Uterus (tissue), 4 donors: ENCODE results near the gene ADGRL3. TPM values are rescaled to one million over a fixed set of nuclear protein-coding genes. Genes with fewer than 3 reads are reported as not detected.

Experiments
- DNase-seq, 2 donors: peaks; one replicate each; pipeline ENCODE4 v3.0.0-alpha.2; 2019 to 2020
- H3K27ac ChIP-seq, 2 donors: fragments of 200-600 bp; sonication (generic); 1 replicate in 1 of 2; 2 replicates in 1 of 2; pipeline ENCODE4 v1.5.1; 2016 to 2018
- H3K27me3 ChIP-seq, 2 donors: fragments of 200-600 bp; sonication (generic); one replicate each; pipeline ENCODE4 v1.5.1; 2018 to 2019; ENCODE audit warnings: control low read depth in 1 of 2
- H3K36me3 ChIP-seq, 2 donors: fragments of 200-600 bp; sonication (generic); one replicate each; pipeline ENCODE4 v1.5.1; 2019; ENCODE audit warnings: control low read depth in 1 of 2
- H3K4me1 ChIP-seq, 2 donors: fragments of 200-600 bp; sonication (generic); one replicate each; pipeline ENCODE4 v1.5.1; 2018 to 2019; ENCODE audit warnings: control low read depth in 1 of 2
- H3K4me3 ChIP-seq, 2 donors: fragments of 200-600 bp; sonication (generic); 1 replicate in 1 of 2; 2 replicates in 1 of 2; pipeline ENCODE4 v1.5.1; 2018 to 2019; ENCODE audit warnings: mild to moderate bottlenecking in 1 of 2
- H3K9me3 ChIP-seq, 2 donors: fragments of 200-600 bp; sonication (generic); one replicate each; pipeline ENCODE4 v1.5.1; 2019; ENCODE audit warnings: control low read depth in 1 of 2
- CTCF ChIP-seq, 4 experiments: fragments of 200-600 bp in 2 of 4; fragments of 450-650 bp in 2 of 4; sonication (generic) in 2 of 4; IDR thresholded peaks; one replicate each; pipeline ENCODE4 v1.5.1; 2016 to 2019; ENCODE audit warnings: antibody characterized with exemption in 4 of 4, mild to moderate bottlenecking in 2 of 4, moderate library complexity in 1 of 4
- POLR2A ChIP-seq, 2 donors: fragments of 450-650 bp; IDR thresholded peaks; one replicate each; pipeline ENCODE4 v1.6.1; 2016; ENCODE audit warnings: antibody characterized with exemption in 2 of 2, mild to moderate bottlenecking in 1 of 2, moderate library complexity in 1 of 2
- intact Hi-C: fragments of 100-400 bp; cut with DNase I; formaldehyde crosslinking; loops from one replicate; pipeline ENCODE4 v1.15.1; 2023; ENCODE audit warnings: low total_unique reads
- total RNA-seq, 4 donors: library from RNA; depleted of rRNA in 3 of 4; stranded (reverse); fragments of >200 nt in 3 of 4; gene quantifications; one replicate each; pipeline versions ENCODE4 v1.1.0 to v1.2.4, GENCODE V29; 2014 to 2023
- donor health status: DM: yes; HTN: yes; CAD: no.

The ADGRL3 gene
- total RNA-seq, 4 donors from 2014 or later = 31.5 to 411 (median 74.3) TPM

GRCh38 chr4:61896634-61897033 is 696.5 kb downstream of the ADGRL3 start:
- TF ChIP-seq CTCF (IDR thresholded peaks at IDR 0.05) (no peak), POLR2A (IDR thresholded peaks at IDR 0.05) (no peak)
- intact Hi-C loops = no loop called here
- H3K27ac ChIP-seq = no peak overlapping the region
- no peaks in the 10 kb centered on the region for H3K27me3 ChIP-seq
- H3K9me3 ChIP-seq = no peaks in the 10 kb centered on the region
- DNase-seq = no peak
- no peaks in the 10 kb centered on the region for H3K36me3 ChIP-seq
- H3K4me1 ChIP-seq = no peaks in the 10 kb centered on the region
- H3K4me3 ChIP-seq = no peak overlapping the region

- intact Hi-C loops = no loop called here
- H3K9me3 ChIP-seq = no peaks in the 10 kb centered on the region
Observed at GRCh38 chr4:61909031-61909430, 708.9 kb downstream of the ADGRL3 start.

GRCh38 chr4:61911313-61911756 is 711.2 kb downstream of the ADGRL3 start:
- Histone ChIP-seq H3K36me3 (no peaks in the 10 kb centered on the region), H3K4me1 (no peaks in the 10 kb centered on the region), H3K4me3 (no peak overlapping the region), H3K9me3 (no peaks in the 10 kb centered on the region), H3K27ac (no peak overlapping the region), H3K27me3 (no peaks in the 10 kb centered on the region)
- DNase-seq = no peak
- no peak for TF ChIP-seq POLR2A (IDR thresholded peaks at IDR 0.05)
- TF ChIP-seq CTCF (IDR thresholded peaks at IDR 0.05) = no peak
- intact Hi-C loops = no loop called here

More at GRCh38 chr4:61909031-61909430, 708.9 kb downstream of the ADGRL3 start:
- no peak for DNase-seq
- H3K4me3 ChIP-seq = no peak overlapping the region
- TF ChIP-seq POLR2A (IDR thresholded peaks at IDR 0.05) (no peak), CTCF (IDR thresholded peaks at IDR 0.05) (no peak)
- H3K36me3 ChIP-seq = no peaks in the 10 kb centered on the region
- no peak overlapping the region for H3K27ac ChIP-seq
- no peaks in the 10 kb centered on the region for H3K4me1 ChIP-seq
- H3K27me3 ChIP-seq = no peaks in the 10 kb centered on the region

GRCh38 chr4:61913619-61914018 is 713.5 kb downstream of the ADGRL3 start:
- H3K4me1 ChIP-seq = no peaks in the 10 kb centered on the region
- no peak for TF ChIP-seq CTCF (IDR thresholded peaks at IDR 0.05)
- TF ChIP-seq POLR2A (IDR thresholded peaks at IDR 0.05) = no peak
- no peaks in the 10 kb centered on the region for H3K36me3 ChIP-seq
- H3K9me3 ChIP-seq = no peaks in the 10 kb centered on the region
- intact Hi-C loops = no loop called here
- H3K27me3 ChIP-seq = no peaks in the 10 kb centered on the region
- no peak overlapping the region for H3K27ac ChIP-seq
- no peak for DNase-seq
- H3K4me3 ChIP-seq = no peak overlapping the region

- TF ChIP-seq CTCF (IDR thresholded peaks at IDR 0.05) (no peak), POLR2A (IDR thresholded peaks at IDR 0.05) (no peak)
- no peak overlapping the region for H3K4me3 ChIP-seq
- intact Hi-C loops = no loop called here
Observed at GRCh38 chr4:61915501-61915900, 715.4 kb downstream of the ADGRL3 start.

More at GRCh38 chr4:61915501-61915900, 715.4 kb downstream of the ADGRL3 start:
- Histone ChIP-seq H3K27ac (no peak overlapping the region), H3K27me3 (no peaks in the 10 kb centered on the region), H3K4me1 (no peaks in the 10 kb centered on the region), H3K9me3 (no peaks in the 10 kb centered on the region), H3K36me3 (no peaks in the 10 kb centered on the region)
- no peak for DNase-seq
